WTC11 (cell line): Measurements from ENCODE around the gene GALNT16. TPM values are rescaled to one million over a fixed set of nuclear protein-coding genes. Genes with fewer than 3 reads are reported as not detected.

ENCODE experiments used
- ATAC-seq: fragments of 200-7000 bp; cut with Tn5 transposase; 2 replicates; pipeline ENCODE4 v1.10.0; 2021; ENCODE audit warnings: mild to moderate bottlenecking, moderate library complexity
- CTCF ChIA-PET: fragments of 300-600 bp; sonication (Branson Sonifier 250); formaldehyde crosslinking; loops from one replicate; lab custom pipeline; 2021; ENCODE audit warnings: antibody characterized with exemption; lab: Charles Lee
- POLR2A ChIA-PET: fragments of 350-600 bp; sonication (Branson Sonifier 250); formaldehyde crosslinking; loops from one replicate; lab custom pipeline; 2021; ENCODE audit warnings: antibody characterized with exemption; lab: Charles Lee
- DNase-seq: peaks from one replicate; pipeline ENCODE4 v3.0.0; 2021; ENCODE audit warnings: low spot score
- H3K27ac Mint-ChIP-seq: 2 replicates; pipeline ENCODE4 v1.8.0; 2021; ENCODE audit warnings: mixed read lengths
- H3K27me3 Mint-ChIP-seq: 2 replicates; pipeline ENCODE4 v1.8.0; 2021; ENCODE audit warnings: low read depth, mild to moderate bottlenecking, moderate library complexity, mixed read lengths
- H3K36me3 Mint-ChIP-seq: 2 replicates; pipeline ENCODE4 v1.8.0; 2021; ENCODE audit warnings: mixed read lengths
- H3K4me1 Mint-ChIP-seq: 2 replicates; pipeline ENCODE4 v1.8.0; 2022; ENCODE audit warnings: mixed read lengths
- H3K4me3 Mint-ChIP-seq: 2 replicates; pipeline ENCODE4 v1.8.0; 2021; ENCODE audit warnings: mild to moderate bottlenecking, moderate library complexity, mixed read lengths
- H3K9me3 Mint-ChIP-seq: 2 replicates; pipeline ENCODE4 v1.8.0; 2021; ENCODE audit warnings: mixed read lengths
- ATF6 ChIP-seq: sonication (generic); formaldehyde crosslinking; IDR thresholded peaks from 2 replicates; pipeline ENCODE4 v1.8.1; 2023; ENCODE audit warnings: mild to moderate bottlenecking, missing genetic modification reagents
- CBFB ChIP-seq: sonication (generic); formaldehyde crosslinking; IDR thresholded peaks from 2 replicates; pipeline ENCODE4 v1.8.1; 2022; ENCODE audit warnings: mild to moderate bottlenecking, low read depth, missing genetic modification reagents
- EMX1 ChIP-seq: fragments of 250-450 bp; sonication (Bioruptor Pico); IDR thresholded peaks from 2 replicates; pipeline ENCODE4 v1.8.0; 2021; ENCODE audit warnings: mild to moderate bottlenecking
- FOXK1 ChIP-seq: sonication (generic); formaldehyde crosslinking; IDR thresholded peaks from 2 replicates; pipeline ENCODE4 v1.8.0; 2022; ENCODE audit warnings: mild to moderate bottlenecking, moderate library complexity, missing genetic modification reagents
- GRHL2 ChIP-seq: fragments of 250-450 bp; sonication (Bioruptor Pico); IDR thresholded peaks from 2 replicates; pipeline ENCODE4 v1.8.0; 2022; ENCODE audit warnings: mild to moderate bottlenecking, moderate library complexity; ENCODE audit not compliant: insufficient replicate concordance, severe bottlenecking
- JAZF1 ChIP-seq: fragments of 250-450 bp; sonication (Bioruptor Pico); IDR thresholded peaks from 2 replicates; pipeline ENCODE4 v1.9.0; 2021; ENCODE audit warnings: moderate library complexity, mild to moderate bottlenecking, inconsistent platforms
- MAX ChIP-seq: sonication (generic); formaldehyde crosslinking; IDR thresholded peaks from 2 replicates; pipeline ENCODE4 v1.8.0; 2022; ENCODE audit warnings: mild to moderate bottlenecking, missing genetic modification reagents
- PREB ChIP-seq: sonication (generic); formaldehyde crosslinking; IDR thresholded peaks from 2 replicates; pipeline ENCODE4 v1.8.1; 2022; ENCODE audit warnings: mild to moderate bottlenecking, missing genetic modification reagents, moderate library complexity, borderline replicate concordance
- RORB ChIP-seq: fragments of 250-450 bp; sonication (Bioruptor Pico); IDR thresholded peaks from 2 replicates; pipeline ENCODE4 v1.9.0; 2021; ENCODE audit warnings: mild to moderate bottlenecking
- ZBTB43 ChIP-seq: sonication (generic); formaldehyde crosslinking; IDR thresholded peaks from 2 replicates; pipeline ENCODE4 v1.8.1; 2023; ENCODE audit warnings: mild to moderate bottlenecking, missing genetic modification reagents
- total RNA-seq: library from RNA; stranded (reverse); gene quantifications from 3 replicates; pipeline ENCODE4 v1.2.3, GENCODE V29; 2021
- TF ChIP-seq, protein P1 (sequence below): sonication (generic); formaldehyde crosslinking; IDR thresholded peaks from 2 replicates; pipeline ENCODE4 v1.8.1; 2023; ENCODE audit warnings: mild to moderate bottlenecking, missing genetic modification reagents, moderate library complexity
- TF ChIP-seq, protein P2 (sequence below): sonication (generic); formaldehyde crosslinking; IDR thresholded peaks from 2 replicates; pipeline ENCODE4 v1.8.0; 2022; ENCODE audit warnings: missing genetic modification reagents
- TF ChIP-seq, protein P3 (sequence below): sonication (generic); formaldehyde crosslinking; IDR thresholded peaks from 2 replicates; pipeline ENCODE4 v1.8.0; 2023; ENCODE audit warnings: missing genetic modification reagents, mild to moderate bottlenecking, borderline replicate concordance
- TF ChIP-seq, protein P4 (sequence below): sonication (generic); formaldehyde crosslinking; IDR thresholded peaks from 2 replicates; pipeline ENCODE4 v1.8.0; 2022; ENCODE audit warnings: mild to moderate bottlenecking, missing genetic modification reagents
- TF ChIP-seq, protein P5 (sequence below): sonication (generic); formaldehyde crosslinking; IDR thresholded peaks from 2 replicates; pipeline ENCODE4 v1.8.1; 2022; ENCODE audit warnings: missing genetic modification reagents, borderline replicate concordance
- TF ChIP-seq, protein P6 (sequence below): sonication (generic); formaldehyde crosslinking; IDR thresholded peaks from 2 replicates; pipeline ENCODE4 v1.8.0; 2023; ENCODE audit warnings: missing genetic modification reagents

GALNT16 gene
- total RNA-seq, 1 experiment from 2014 or later: 4.5 TPM

DNA sequence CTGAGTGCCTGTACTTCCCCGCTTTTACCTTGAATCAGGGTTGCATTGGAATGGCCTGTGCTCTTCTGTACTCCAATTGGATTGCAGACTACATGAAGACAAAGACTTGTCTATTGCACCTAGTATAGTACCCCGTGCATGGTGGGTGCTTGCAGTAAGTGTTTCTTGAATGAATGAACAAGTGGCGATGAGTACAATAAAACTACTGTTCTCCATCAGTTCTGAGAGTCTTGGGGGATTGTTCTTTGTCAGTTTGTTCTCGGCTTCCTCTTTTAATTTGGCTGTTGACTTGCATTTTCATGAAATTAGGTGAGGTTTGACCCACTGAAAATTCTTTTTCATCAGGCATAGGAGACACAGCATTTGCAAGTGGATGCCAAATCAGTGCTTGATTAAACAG lies 104.0 kb downstream of the GALNT16 start:
- Mint-ChIP-seq H3K27ac (no peak overlapping the region), H3K9me3 (no peaks in the 10 kb centered on the region), H3K4me3 (no peak overlapping the region)
- no peak for TF ChIP-seq ZBTB43 (CRISPR knock-in tag)
- TF ChIP-seq, all 79 proteins: peak for 0
- DNase-seq (no peak), ATAC-seq (no peak)
- CTCF ChIA-PET: interaction anchor here (0.8 to 6.6 kb wide), 7 partner anchors 15 to 234 kb away, joined by 4 to 60 read pairs (median 14); partner anchors contain the start of gene GALNT16
- POLR2A ChIA-PET: no interaction called here
- no peaks in the 10 kb centered on the region for H3K27me3 Mint-ChIP-seq
- H3K36me3 Mint-ChIP-seq: no peaks in the 10 kb centered on the region
- no peaks in the 10 kb centered on the region for H3K4me1 Mint-ChIP-seq

- Mint-ChIP-seq H3K4me1 (no peaks in the 10 kb centered on the region), H3K9me3 (no peaks in the 10 kb centered on the region), H3K27me3 (no peaks in the 10 kb centered on the region), H3K36me3 (no peaks in the 10 kb centered on the region), H3K27ac (no peak overlapping the region), H3K4me3 (no peak overlapping the region)
- ATAC-seq (no peak), DNase-seq (no peak)
- POLR2A ChIA-PET: no interaction called here
- CTCF ChIA-PET: interaction anchor here (1.2 to 6.6 kb wide), 5 partner anchors 15 to 235 kb away, joined by 4 to 60 read pairs (median 27); partner anchors contain the start of gene GALNT16
- TF ChIP-seq, protein P1, sequence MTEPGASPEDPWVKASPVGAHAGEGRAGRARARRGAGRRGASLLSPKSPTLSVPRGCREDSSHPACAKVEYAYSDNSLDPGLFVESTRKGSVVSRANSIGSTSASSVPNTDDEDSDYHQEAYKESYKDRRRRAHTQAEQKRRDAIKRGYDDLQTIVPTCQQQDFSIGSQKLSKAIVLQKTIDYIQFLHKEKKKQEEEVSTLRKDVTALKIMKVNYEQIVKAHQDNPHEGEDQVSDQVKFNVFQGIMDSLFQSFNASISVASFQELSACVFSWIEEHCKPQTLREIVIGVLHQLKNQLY: no peak
- TF ChIP-seq, protein P2, sequence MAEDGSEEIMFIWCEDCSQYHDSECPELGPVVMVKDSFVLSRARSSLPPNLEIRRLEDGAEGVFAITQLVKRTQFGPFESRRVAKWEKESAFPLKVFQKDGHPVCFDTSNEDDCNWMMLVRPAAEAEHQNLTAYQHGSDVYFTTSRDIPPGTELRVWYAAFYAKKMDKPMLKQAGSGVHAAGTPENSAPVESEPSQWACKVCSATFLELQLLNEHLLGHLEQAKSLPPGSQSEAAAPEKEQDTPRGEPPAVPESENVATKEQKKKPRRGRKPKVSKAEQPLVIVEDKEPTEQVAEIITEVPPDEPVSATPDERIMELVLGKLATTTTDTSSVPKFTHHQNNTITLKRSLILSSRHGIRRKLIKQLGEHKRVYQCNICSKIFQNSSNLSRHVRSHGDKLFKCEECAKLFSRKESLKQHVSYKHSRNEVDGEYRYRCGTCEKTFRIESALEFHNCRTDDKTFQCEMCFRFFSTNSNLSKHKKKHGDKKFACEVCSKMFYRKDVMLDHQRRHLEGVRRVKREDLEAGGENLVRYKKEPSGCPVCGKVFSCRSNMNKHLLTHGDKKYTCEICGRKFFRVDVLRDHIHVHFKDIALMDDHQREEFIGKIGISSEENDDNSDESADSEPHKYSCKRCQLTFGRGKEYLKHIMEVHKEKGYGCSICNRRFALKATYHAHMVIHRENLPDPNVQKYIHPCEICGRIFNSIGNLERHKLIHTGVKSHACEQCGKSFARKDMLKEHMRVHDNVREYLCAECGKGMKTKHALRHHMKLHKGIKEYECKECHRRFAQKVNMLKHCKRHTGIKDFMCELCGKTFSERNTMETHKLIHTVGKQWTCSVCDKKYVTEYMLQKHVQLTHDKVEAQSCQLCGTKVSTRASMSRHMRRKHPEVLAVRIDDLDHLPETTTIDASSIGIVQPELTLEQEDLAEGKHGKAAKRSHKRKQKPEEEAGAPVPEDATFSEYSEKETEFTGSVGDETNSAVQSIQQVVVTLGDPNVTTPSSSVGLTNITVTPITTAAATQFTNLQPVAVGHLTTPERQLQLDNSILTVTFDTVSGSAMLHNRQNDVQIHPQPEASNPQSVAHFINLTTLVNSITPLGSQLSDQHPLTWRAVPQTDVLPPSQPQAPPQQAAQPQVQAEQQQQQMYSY: no peak
- TF ChIP-seq, protein P3, sequence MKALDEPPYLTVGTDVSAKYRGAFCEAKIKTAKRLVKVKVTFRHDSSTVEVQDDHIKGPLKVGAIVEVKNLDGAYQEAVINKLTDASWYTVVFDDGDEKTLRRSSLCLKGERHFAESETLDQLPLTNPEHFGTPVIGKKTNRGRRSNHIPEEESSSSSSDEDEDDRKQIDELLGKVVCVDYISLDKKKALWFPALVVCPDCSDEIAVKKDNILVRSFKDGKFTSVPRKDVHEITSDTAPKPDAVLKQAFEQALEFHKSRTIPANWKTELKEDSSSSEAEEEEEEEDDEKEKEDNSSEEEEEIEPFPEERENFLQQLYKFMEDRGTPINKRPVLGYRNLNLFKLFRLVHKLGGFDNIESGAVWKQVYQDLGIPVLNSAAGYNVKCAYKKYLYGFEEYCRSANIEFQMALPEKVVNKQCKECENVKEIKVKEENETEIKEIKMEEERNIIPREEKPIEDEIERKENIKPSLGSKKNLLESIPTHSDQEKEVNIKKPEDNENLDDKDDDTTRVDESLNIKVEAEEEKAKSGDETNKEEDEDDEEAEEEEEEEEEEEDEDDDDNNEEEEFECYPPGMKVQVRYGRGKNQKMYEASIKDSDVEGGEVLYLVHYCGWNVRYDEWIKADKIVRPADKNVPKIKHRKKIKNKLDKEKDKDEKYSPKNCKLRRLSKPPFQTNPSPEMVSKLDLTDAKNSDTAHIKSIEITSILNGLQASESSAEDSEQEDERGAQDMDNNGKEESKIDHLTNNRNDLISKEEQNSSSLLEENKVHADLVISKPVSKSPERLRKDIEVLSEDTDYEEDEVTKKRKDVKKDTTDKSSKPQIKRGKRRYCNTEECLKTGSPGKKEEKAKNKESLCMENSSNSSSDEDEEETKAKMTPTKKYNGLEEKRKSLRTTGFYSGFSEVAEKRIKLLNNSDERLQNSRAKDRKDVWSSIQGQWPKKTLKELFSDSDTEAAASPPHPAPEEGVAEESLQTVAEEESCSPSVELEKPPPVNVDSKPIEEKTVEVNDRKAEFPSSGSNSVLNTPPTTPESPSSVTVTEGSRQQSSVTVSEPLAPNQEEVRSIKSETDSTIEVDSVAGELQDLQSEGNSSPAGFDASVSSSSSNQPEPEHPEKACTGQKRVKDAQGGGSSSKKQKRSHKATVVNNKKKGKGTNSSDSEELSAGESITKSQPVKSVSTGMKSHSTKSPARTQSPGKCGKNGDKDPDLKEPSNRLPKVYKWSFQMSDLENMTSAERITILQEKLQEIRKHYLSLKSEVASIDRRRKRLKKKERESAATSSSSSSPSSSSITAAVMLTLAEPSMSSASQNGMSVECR (CRISPR knock-in tag): no peak
- no peak for TF ChIP-seq CBFB (CRISPR knock-in tag)
- no peak for TF ChIP-seq EMX1 (CRISPR knock-in tag)
- no peak for TF ChIP-seq ATF6 (CRISPR knock-in tag)
- TF ChIP-seq PREB: no peak
- no peak for TF ChIP-seq RORB (CRISPR knock-in tag)
- TF ChIP-seq, protein P4, sequence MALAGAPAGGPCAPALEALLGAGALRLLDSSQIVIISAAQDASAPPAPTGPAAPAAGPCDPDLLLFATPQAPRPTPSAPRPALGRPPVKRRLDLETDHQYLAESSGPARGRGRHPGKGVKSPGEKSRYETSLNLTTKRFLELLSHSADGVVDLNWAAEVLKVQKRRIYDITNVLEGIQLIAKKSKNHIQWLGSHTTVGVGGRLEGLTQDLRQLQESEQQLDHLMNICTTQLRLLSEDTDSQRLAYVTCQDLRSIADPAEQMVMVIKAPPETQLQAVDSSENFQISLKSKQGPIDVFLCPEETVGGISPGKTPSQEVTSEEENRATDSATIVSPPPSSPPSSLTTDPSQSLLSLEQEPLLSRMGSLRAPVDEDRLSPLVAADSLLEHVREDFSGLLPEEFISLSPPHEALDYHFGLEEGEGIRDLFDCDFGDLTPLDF (CRISPR knock-in tag): no peak
- TF ChIP-seq GRHL2 (CRISPR knock-in tag): no peak
- no peak for TF ChIP-seq FOXK1 (CRISPR knock-in tag)
- TF ChIP-seq, protein P5, sequence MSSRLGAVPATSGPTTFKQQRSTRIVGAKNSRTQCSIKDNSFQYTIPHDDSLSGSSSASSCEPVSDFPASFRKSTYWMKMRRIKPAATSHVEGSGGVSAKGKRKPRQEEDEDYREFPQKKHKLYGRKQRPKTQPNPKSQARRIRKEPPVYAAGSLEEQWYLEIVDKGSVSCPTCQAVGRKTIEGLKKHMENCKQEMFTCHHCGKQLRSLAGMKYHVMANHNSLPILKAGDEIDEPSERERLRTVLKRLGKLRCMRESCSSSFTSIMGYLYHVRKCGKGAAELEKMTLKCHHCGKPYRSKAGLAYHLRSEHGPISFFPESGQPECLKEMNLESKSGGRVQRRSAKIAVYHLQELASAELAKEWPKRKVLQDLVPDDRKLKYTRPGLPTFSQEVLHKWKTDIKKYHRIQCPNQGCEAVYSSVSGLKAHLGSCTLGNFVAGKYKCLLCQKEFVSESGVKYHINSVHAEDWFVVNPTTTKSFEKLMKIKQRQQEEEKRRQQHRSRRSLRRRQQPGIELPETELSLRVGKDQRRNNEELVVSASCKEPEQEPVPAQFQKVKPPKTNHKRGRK (CRISPR knock-in tag): no peak
- TF ChIP-seq MAX (CRISPR knock-in tag): no peak
- TF ChIP-seq, protein P6, sequence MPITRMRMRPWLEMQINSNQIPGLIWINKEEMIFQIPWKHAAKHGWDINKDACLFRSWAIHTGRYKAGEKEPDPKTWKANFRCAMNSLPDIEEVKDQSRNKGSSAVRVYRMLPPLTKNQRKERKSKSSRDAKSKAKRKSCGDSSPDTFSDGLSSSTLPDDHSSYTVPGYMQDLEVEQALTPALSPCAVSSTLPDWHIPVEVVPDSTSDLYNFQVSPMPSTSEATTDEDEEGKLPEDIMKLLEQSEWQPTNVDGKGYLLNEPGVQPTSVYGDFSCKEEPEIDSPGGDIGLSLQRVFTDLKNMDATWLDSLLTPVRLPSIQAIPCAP: no peak
- TF ChIP-seq JAZF1 (CRISPR knock-in tag): no peak
Measured at GRCh38 chr14:69364378-69364777, 104.4 kb downstream of the GALNT16 start.
